IMR-90 (cell line): Measurements from ENCODE around the gene COL5A2. TPM values are rescaled to one million over a fixed set of nuclear protein-coding genes. Genes with fewer than 3 reads are reported as not detected.

Experiments used
- ATAC-seq: fragments of 200-7000 bp; cut with Tn5 transposase; 2 replicates; pipeline ENCODE4 v1.9.1; 2020; ENCODE audit warnings: low read depth, mild to moderate bottlenecking, moderate library complexity
- BruUV-seq: library from RNA; stranded (reverse); fragments of 400-500 nt; replicated peaks from 2 replicates; lab custom pipeline; 2021; lab: Mats Ljungman, UMichigan
- CTCF ChIA-PET: fragments of 300-600 bp; formaldehyde crosslinking; extraction: SDS; loops from one replicate; lab custom pipeline; 2021; ENCODE audit warnings: antibody characterized with exemption; lab: Yijun Ruan, JAX
- POLR2A ChIA-PET: fragments of 300-600 bp; sonication (Branson Sonifier 250); formaldehyde crosslinking; loops from one replicate; lab custom pipeline; 2022; ENCODE audit warnings: antibody characterized with exemption; ENCODE audit not compliant: unreplicated experiment; lab: Charles Lee
- DNase-seq: peaks from one replicate; pipeline ENCODE4 v3.0.0; 2013
- H2AFZ ChIP-seq: replicated peaks from 2 replicates; pipeline ENCODE3; 2013; ENCODE audit warnings: low read length, mild to moderate bottlenecking; ENCODE audit not compliant: poor library complexity
- H2AK5ac ChIP-seq: 2 replicates; pipeline ENCODE4 v1.6.1; 2013; ENCODE audit warnings: low read depth, low read length, inconsistent platforms
- H2AK9ac ChIP-seq: replicated peaks from 2 replicates; pipeline ENCODE3; 2013; ENCODE audit warnings: mild to moderate bottlenecking, low read depth, low read length, moderate library complexity; ENCODE audit not compliant: poor library complexity
- H2BK120ac ChIP-seq: 2 replicates; pipeline ENCODE4 v1.6.1; 2013; ENCODE audit warnings: low read depth, low read length, inconsistent platforms
- H2BK15ac ChIP-seq: 3 replicates; pipeline ENCODE4 v1.6.1; 2013; ENCODE audit warnings: low read depth, low read length, inconsistent platforms
- H2BK20ac ChIP-seq: 2 replicates; pipeline ENCODE4 v1.6.1; 2013; ENCODE audit warnings: low read depth, mild to moderate bottlenecking, inconsistent platforms, low read length, moderate library complexity
- H2BK5ac ChIP-seq: 2 replicates; pipeline ENCODE4 v1.6.1; 2013; ENCODE audit warnings: mild to moderate bottlenecking, low read depth, low read length, inconsistent platforms; ENCODE audit not compliant: poor library complexity, severe bottlenecking
- H3K14ac ChIP-seq: replicated peaks from 2 replicates; pipeline ENCODE4 v1.6.1; 2013; ENCODE audit warnings: low read depth, low read length, inconsistent platforms
- H3K18ac ChIP-seq: 2 replicates; pipeline ENCODE4 v1.6.1; 2013; ENCODE audit warnings: low read depth, low read length, control low read depth
- H3K23ac ChIP-seq: 2 replicates; pipeline ENCODE4 v1.6.1; 2013; ENCODE audit warnings: low read depth, low read length, inconsistent platforms
- H3K27ac ChIP-seq: 2 replicates; pipeline ENCODE4 v1.5.1; 2013; ENCODE audit warnings: mild to moderate bottlenecking, control low read depth, low read length; ENCODE audit not compliant: insufficient read depth
- H3K27me3 ChIP-seq: 2 replicates; pipeline ENCODE4 v1.6.1; 2013; ENCODE audit warnings: low read length; ENCODE audit not compliant: control insufficient read depth, insufficient read depth
- H3K36me3 ChIP-seq: 2 replicates; pipeline ENCODE4 v1.6.1; 2013; ENCODE audit warnings: low read length, mixed read lengths; ENCODE audit not compliant: control insufficient read depth, insufficient read depth
- H3K4ac ChIP-seq: 2 replicates; pipeline ENCODE4 v1.6.1; 2013; ENCODE audit warnings: low read depth, low read length, inconsistent platforms
- H3K4me1 ChIP-seq: 2 replicates; pipeline ENCODE4 v1.6.1; 2013; ENCODE audit warnings: low read length, mixed read lengths; ENCODE audit not compliant: control insufficient read depth, insufficient read depth
- H3K4me2 ChIP-seq: 2 replicates; pipeline ENCODE4 v1.6.1; 2013; ENCODE audit warnings: low read depth, mild to moderate bottlenecking, control low read depth, low read length, moderate library complexity
- H3K4me3 ChIP-seq: 2 replicates; pipeline ENCODE4 v1.5.1; 2013; ENCODE audit warnings: low read depth, mild to moderate bottlenecking, control low read depth, low read length, moderate library complexity; ENCODE audit not compliant: insufficient read depth
- H3K56ac ChIP-seq: 2 replicates; pipeline ENCODE4 v1.6.1; 2013; ENCODE audit warnings: low read length, inconsistent platforms; ENCODE audit not compliant: insufficient read depth; ENCODE audit errors: extremely low read depth
- H3K79me1 ChIP-seq, 2 experiments: 2 replicates each; pipeline ENCODE4 v1.6.1; 2013; ENCODE audit warnings: low read length in 2 of 2, inconsistent platforms in 1 of 2, low read depth in 1 of 2
- H3K9ac ChIP-seq: 2 replicates; pipeline ENCODE4 v1.6.1; 2013; ENCODE audit warnings: low read depth, low read length, control low read depth
- H3K9me1 ChIP-seq: 2 replicates; pipeline ENCODE4 v1.6.1; 2013; ENCODE audit warnings: low read length, inconsistent platforms; ENCODE audit not compliant: insufficient read depth
- H3K9me3 ChIP-seq: 2 replicates; pipeline ENCODE4 v1.6.1; 2013; ENCODE audit warnings: low read length; ENCODE audit not compliant: control insufficient read depth, insufficient read depth
- H4K20me1 ChIP-seq: 2 replicates; pipeline ENCODE4 v1.6.1; 2013; ENCODE audit warnings: low read length, inconsistent platforms; ENCODE audit not compliant: insufficient read depth
- H4K5ac ChIP-seq: 2 replicates; pipeline ENCODE4 v1.6.1; 2013; ENCODE audit warnings: mild to moderate bottlenecking, low read depth, low read length, control low read depth
- H4K8ac ChIP-seq, 2 experiments: 2 replicates each; pipeline ENCODE4 v1.6.1; 2013; ENCODE audit warnings: low read depth in 2 of 2, low read length in 2 of 2, control low read depth in 1 of 2, inconsistent platforms in 1 of 2
- H4K91ac ChIP-seq: 2 replicates; pipeline ENCODE4 v1.6.1; 2013; ENCODE audit warnings: low read depth, low read length, inconsistent platforms; ENCODE audit not compliant: insufficient read depth
- CEBPB ChIP-seq: IDR thresholded peaks from 2 replicates; pipeline ENCODE4 v1.6.1; 2012; ENCODE audit warnings: low read depth, low read length, improper control_type of control experiment
- CHD1 ChIP-seq: IDR thresholded peaks from 2 replicates; pipeline ENCODE4 v1.6.1; 2012; ENCODE audit warnings: low read depth, low read length, improper control_type of control experiment
- ELK1 ChIP-seq: fragments of 150-350 bp; IDR thresholded peaks from 2 replicates; pipeline ENCODE4 v1.6.1; 2016; ENCODE audit warnings: low read depth, mild to moderate bottlenecking, low read length, moderate library complexity, borderline replicate concordance
- FOS ChIP-seq: fragments of 150-350 bp; IDR thresholded peaks from 2 replicates; pipeline ENCODE4 v1.6.1; 2016; ENCODE audit warnings: low read depth, low read length
- MAFK ChIP-seq: IDR thresholded peaks from 2 replicates; pipeline ENCODE4 v1.6.1; 2012; ENCODE audit warnings: low read depth, low read length, improper control_type of control experiment
- MXI1 ChIP-seq: IDR thresholded peaks from 2 replicates; pipeline ENCODE4 v1.6.1; 2012; ENCODE audit warnings: low read depth, mild to moderate bottlenecking, low read length, moderate library complexity, borderline replicate concordance
- NFE2L2 ChIP-seq: fragments of 150-350 bp; IDR thresholded peaks from 2 replicates; pipeline ENCODE4 v1.6.1; 2016; ENCODE audit warnings: low read depth, mild to moderate bottlenecking, low read length
- RCOR1 ChIP-seq: IDR thresholded peaks from 2 replicates; pipeline ENCODE4 v1.6.1; 2012; ENCODE audit warnings: mild to moderate bottlenecking, low read length, improper control_type of control experiment; ENCODE audit not compliant: insufficient replicate concordance
- RFX5 ChIP-seq: IDR thresholded peaks from 2 replicates; pipeline ENCODE4 v1.8.0; 2012; ENCODE audit warnings: low read depth, mild to moderate bottlenecking, low read length, moderate library complexity
- SMC3 ChIP-seq: fragments of 150-350 bp; IDR thresholded peaks from 2 replicates; pipeline ENCODE4 v1.6.1; 2016; ENCODE audit warnings: low read depth, mild to moderate bottlenecking, antibody characterized with exemption, low read length, moderate library complexity
- USF2 ChIP-seq: fragments of 150-350 bp; IDR thresholded peaks from 2 replicates; pipeline ENCODE4 v1.6.1; 2017; ENCODE audit warnings: mild to moderate bottlenecking, antibody characterized with exemption, low read length, low read depth
- WGBS, 2 experiments: methylation state at CpG; one replicate each; pipeline versions ENCODE4 v1.1.5 to v1.1.7; 2013; ENCODE audit warnings: missing lambda C conversion rate in 2 of 2; ENCODE audit not compliant: insufficient read length in 1 of 2; ENCODE audit errors: extremely low coverage in 2 of 2; 5-methylcytosine and 5-hydroxymethylcytosine counted together
- dilution Hi-C: fragments of 300-500 bp; cut with HindIII; formaldehyde crosslinking; loops from one replicate; pipeline ENCODE4 v1.14.3; 2018; ENCODE audit warnings: low sequenced_read_pairs; ENCODE audit not compliant: unreplicated experiment
- in situ Hi-C: fragments of 300-500 bp; cut with MboI; formaldehyde crosslinking; loops from 3 replicates; pipeline ENCODE4 v1.14.3; 2019; ENCODE audit warnings: low sequenced_read_pairs, inconsistent platforms, mixed read lengths
- intact Hi-C: fragments of 100-400 bp; cut with micrococcal nuclease; formaldehyde crosslinking; loops from 2 replicates; pipeline ENCODE4 v1.10.0; 2022
- polyA plus RNA-seq, 3 experiments: library from polyadenylated mRNA; depleted of rRNA; stranded (reverse); fragments of >200 nt; gene quantifications; 2 replicates each; pipeline ENCODE4 v1.2.3, GENCODE V29; 2012; ENCODE audit warnings: low replicate concordance in 1 of 3
- total RNA-seq: library from RNA; depleted of rRNA; stranded (reverse); fragments of >200 nt; gene quantifications from 2 replicates; pipeline ENCODE4 v1.2.3, GENCODE V29; 2012
- TF ChIP-seq, protein P1 (sequence below): conservative IDR thresholded peaks from 2 replicates; pipeline ENCODE4 v1.5.1; 2012; ENCODE audit warnings: mild to moderate bottlenecking, low read depth, low read length, improper control_type of control experiment

The COL5A2 gene
- total and polyA plus RNA-seq, 2 of the 4 experiments (the other 2 are of a cell fraction), result 181 to 257 TPM

DNA sequence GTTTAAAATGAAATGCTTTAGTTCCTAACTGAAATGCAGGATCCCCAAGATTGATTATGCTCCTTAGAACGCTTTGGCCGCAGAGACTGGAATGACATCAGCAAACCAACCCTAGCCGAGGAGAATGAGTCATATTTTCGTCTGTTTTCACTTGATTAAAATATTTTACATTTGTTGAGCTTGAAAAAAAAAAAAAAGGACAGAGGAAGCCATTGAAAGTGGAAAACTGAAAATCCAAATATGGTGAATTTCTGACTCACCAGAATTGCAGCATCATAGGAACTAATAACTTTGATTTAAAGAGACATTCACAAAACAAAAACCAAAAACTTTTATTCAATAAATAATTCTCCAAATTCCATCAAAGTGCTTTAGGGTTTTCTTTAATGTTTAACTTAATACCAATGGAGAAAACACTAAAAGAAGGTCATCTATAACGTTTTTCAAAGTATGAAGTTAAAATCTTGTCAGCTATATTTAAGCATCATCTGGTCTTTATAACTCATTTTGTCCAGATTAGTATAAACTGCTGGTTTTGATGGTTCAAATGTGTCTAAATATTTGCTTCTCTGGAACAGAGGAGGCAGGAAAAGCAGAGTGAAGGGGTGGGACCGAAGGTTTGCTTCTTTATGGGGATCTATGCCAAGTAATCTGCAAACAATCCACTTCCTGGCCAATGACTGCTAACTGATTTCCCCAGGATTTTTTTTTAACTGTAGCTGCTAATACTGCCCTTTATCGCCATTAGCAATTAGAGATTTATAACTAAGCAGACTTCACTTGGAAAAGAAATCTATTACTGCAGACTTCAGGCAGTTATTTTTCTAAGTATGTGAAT, 30.9 kb upstream of the COL5A2 start:
- peak overlapping the region; percentile 96 for H3K27ac ChIP-seq
- H3K56ac ChIP-seq, result peak overlapping the region; percentile 99
- H3K14ac ChIP-seq, result peak overlapping the region; percentile 87; the same call in 1 of the 2 replicates
- H3K9me3 ChIP-seq, result no peaks in the 10 kb centered on the region
- peak overlapping the region; percentile 95 for H2BK120ac ChIP-seq
- H3K23ac ChIP-seq, result peak overlapping the region; percentile 72; the same call in 1 of the 2 replicates
- H3K9ac ChIP-seq, result peak overlapping the region; percentile 90
- no TSS peak for BruUV-seq
- peak overlapping the region; percentile 55 to 97 for H4K8ac ChIP-seq
- CTCF ChIA-PET, result interaction anchor here (1.0 to 1.3 kb wide), 2 partner anchors 11 to 88 kb away, joined by 3 to 6 read pairs; no protein-coding TSS in a partner anchor
- no peaks in the 10 kb centered on the region for H3K27me3 ChIP-seq
- ATAC-seq (peak; percentile 73), DNase-seq (peak; percentile 98)
- peak overlapping the region; percentile 27 for H3K4me2 ChIP-seq
- H3K36me3 ChIP-seq, result no peaks in the 10 kb centered on the region
- H3K4me1 ChIP-seq, result peaks cover 14% of the 10 kb centered on the region
- H3K18ac ChIP-seq, result peak overlapping the region; percentile 56
- H3K4me3 ChIP-seq, result peak overlapping the region; percentile 5; the same call in 1 of the 2 replicates
- H2AK5ac ChIP-seq, result no peak overlapping the region
- peak overlapping the region; percentile 80 for H4K91ac ChIP-seq
- H2BK5ac ChIP-seq, result peak overlapping the region; percentile 100
- H4K20me1 ChIP-seq, result no peaks in the 10 kb centered on the region
- peaks cover 5 to 26% of the 10 kb centered on the region in 2 experiments; a peak in 3 of 4 replicates for H3K79me1 ChIP-seq
- peak overlapping the region; percentile 22; the same call in 1 of the 3 replicates for H2BK15ac ChIP-seq
- no peak overlapping the region for H2AFZ ChIP-seq
- peak overlapping the region; percentile 82 for H2BK20ac ChIP-seq
- H3K4ac ChIP-seq, result peak overlapping the region; percentile 84
- no CpG with 5 or more reads among the region's 7 CpGs for WGBS, 2 experiments
- H4K5ac ChIP-seq, result peak overlapping the region; percentile 13; the same call in 1 of the 2 replicates
- no peak overlapping the region for H2AK9ac ChIP-seq
- in situ Hi-C loops, result no loop called here
- intact Hi-C loops, result loop anchor here (1.0 to 2.0 kb wide), 3 partner anchors 31 to 76 kb away; partner anchors contain the start of gene COL5A2
- peaks cover 10% of the 10 kb centered on the region for H3K9me1 ChIP-seq
- dilution Hi-C loops, result no loop called here
- POLR2A ChIA-PET, result interaction anchor here (0.6 to 3.0 kb wide), 7 partner anchors 31 to 1167 kb away, joined by 3 to 31 read pairs (median 5); partner anchors contain the start of gene COL5A2
- TF ChIP-seq CEBPB, result peak; percentile 93
- no peak for TF ChIP-seq ELK1
- no peak for TF ChIP-seq MXI1
- 0 out of 2 replicates have a peak, but pooled peaks have one; percentile 5 for TF ChIP-seq MAFK
- TF ChIP-seq USF2, result no peak
- TF ChIP-seq RFX5, result no peak
- TF ChIP-seq RCOR1, result no peak
- TF ChIP-seq NFE2L2, result peak; percentile 32; the same call in 1 of the 2 replicates
- TF ChIP-seq, protein P1, sequence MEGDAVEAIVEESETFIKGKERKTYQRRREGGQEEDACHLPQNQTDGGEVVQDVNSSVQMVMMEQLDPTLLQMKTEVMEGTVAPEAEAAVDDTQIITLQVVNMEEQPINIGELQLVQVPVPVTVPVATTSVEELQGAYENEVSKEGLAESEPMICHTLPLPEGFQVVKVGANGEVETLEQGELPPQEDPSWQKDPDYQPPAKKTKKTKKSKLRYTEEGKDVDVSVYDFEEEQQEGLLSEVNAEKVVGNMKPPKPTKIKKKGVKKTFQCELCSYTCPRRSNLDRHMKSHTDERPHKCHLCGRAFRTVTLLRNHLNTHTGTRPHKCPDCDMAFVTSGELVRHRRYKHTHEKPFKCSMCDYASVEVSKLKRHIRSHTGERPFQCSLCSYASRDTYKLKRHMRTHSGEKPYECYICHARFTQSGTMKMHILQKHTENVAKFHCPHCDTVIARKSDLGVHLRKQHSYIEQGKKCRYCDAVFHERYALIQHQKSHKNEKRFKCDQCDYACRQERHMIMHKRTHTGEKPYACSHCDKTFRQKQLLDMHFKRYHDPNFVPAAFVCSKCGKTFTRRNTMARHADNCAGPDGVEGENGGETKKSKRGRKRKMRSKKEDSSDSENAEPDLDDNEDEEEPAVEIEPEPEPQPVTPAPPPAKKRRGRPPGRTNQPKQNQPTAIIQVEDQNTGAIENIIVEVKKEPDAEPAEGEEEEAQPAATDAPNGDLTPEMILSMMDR, result no peak
- peak; percentile 91 for TF ChIP-seq FOS
- TF ChIP-seq CHD1, result no peak
- TF ChIP-seq SMC3, result no peak
